IPS-NIHi11 (cell line): ENCODE data around the gene CD9.
A peak's percentile ranks its signal among the peaks of the same experiment; 100 is the strongest.

ENCODE experiments used
- DNase-seq: peaks from one replicate; pipeline ENCODE4 v3.0.0; 2012; ENCODE audit warnings: mixed read lengths, low spot score

Gene CD9

GRCh38 chr12:6221146-6221545 is 20.9 kb downstream of the CD9 start:
- DNase-seq = no peak

GRCh38 chr12:6222078-6222654 is 22.0 kb downstream of the CD9 start:
- DNase-seq = no peak

GRCh38 chr12:6223545-6223944 is 23.3 kb downstream of the CD9 start:
- no peak for DNase-seq

GRCh38 chr12:6224550-6224949 is 24.4 kb downstream of the CD9 start:
- no peak for DNase-seq

- DNase-seq = no peak
Measured at GRCh38 chr12:6225630-6226001, 25.4 kb downstream of the CD9 start.

GRCh38 chr12:6226002-6226678 is 25.9 kb downstream of the CD9 start:
- no peak for DNase-seq

- DNase-seq = no peak
Measured at GRCh38 chr12:6226679-6227051, 26.5 kb downstream of the CD9 start.

- no peak for DNase-seq
Measured at GRCh38 chr12:6228535-6229223, 28.5 kb downstream of the CD9 start.

GRCh38 chr12:6229224-6230218 is 29.3 kb downstream of the CD9 start:
- no peak for DNase-seq

GRCh38 chr12:6230321-6231110 is 30.3 kb downstream of the CD9 start:
- DNase-seq = peak; percentile 37

- no peak for DNase-seq
Measured at GRCh38 chr12:6231359-6232268, 31.4 kb downstream of the CD9 start.

- DNase-seq = no peak
Measured at GRCh38 chr12:6233121-6233971, 33.1 kb downstream of the CD9 start.

GRCh38 chr12:6234214-6234613 is 34.0 kb downstream of the CD9 start:
- no peak for DNase-seq

- DNase-seq = no peak
Measured at GRCh38 chr12:6234906-6235305, 34.7 kb downstream of the CD9 start.

- no peak for DNase-seq
Measured at GRCh38 chr12:6235499-6235898, 35.3 kb downstream of the CD9 start.

- no peak for DNase-seq
Measured at GRCh38 chr12:6235906-6236640, 35.9 kb downstream of the CD9 start.

GRCh38 chr12:6236641-6236940 is 36.4 kb downstream of the CD9 start:
- no peak for DNase-seq

- no peak for DNase-seq
Measured at GRCh38 chr12:6237830-6238229, 37.6 kb downstream of the CD9 start.

- DNase-seq = no peak
Measured at GRCh38 chr12:6238875-6239274, 38.7 kb downstream of the CD9 start.
